ENCODE data around the gene JAK3. TPM values are rescaled to one million over a fixed set of nuclear protein-coding genes. Genes with fewer than 3 reads are reported as not detected.
"Not testable (repeated sequence)": the region's sequence is repeated elsewhere in the genome, so short reads cannot be mapped to it uniquely, and the experiment has no call there.

The JAK3 gene
- polyA plus RNA-seq (ENCODE audit: insufficient read length in 4 of 4) = 1 to 10 TPM; 2.3 to 4.4 (median 3.3) TPM

DNA sequence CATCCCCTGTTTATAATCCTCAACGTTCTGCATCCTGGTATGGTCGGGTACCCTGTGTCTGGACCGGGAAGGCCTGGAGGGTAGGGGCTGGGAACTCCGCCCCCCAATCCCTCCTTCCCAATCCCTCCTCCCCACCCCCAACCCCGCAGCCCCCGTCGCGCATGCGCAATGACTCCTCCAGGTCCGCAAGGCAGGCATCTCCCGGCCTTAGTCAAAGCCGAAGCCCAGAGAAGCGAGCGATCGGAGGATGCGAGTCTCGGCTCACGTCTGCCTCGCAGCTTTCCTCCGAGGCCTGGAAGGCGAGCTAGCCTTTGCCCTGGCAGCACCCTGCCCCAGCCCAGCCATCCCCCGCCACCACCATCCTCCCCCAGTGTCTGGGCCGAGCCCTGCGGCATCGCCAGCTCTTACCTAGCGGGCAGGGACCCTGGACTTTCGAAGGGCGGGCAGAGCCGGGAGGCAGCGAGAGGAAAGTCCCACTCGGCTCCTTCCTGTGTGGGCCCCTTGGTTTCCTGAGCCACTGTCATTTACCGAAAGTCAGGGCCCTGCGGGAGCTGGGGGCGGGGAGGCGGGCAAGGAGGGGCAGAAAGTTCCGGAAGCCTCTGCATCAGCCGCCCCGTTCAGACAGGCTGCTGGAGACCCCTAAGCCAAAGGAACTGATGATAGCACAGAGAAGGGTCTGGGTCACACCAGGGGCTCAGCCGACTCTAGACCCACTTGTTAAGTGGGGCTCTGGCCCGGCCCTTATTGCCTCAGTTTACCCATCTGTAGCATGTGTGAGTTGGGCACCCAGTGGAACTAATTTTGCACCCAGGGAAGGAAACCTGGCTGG, at the start of gene JAK3:
JAK3 (minus strand) TSS at position 445 of the 829 bp plus-strand sequence. CDS start 3,565 bp downstream, outside the sequence.
- peak in 2 of 4 donors; percentile 54 to 58 for DNase-seq (ENCODE audit: low read depth in 4 of 4, low spot score in 3 of 4)

GRCh38 chr19:17893766-17894165, 46.0 kb upstream of the JAK3 start:
- DNase-seq (ENCODE audit: low read depth in 4 of 4, low spot score in 3 of 4) = no peak

DNA sequence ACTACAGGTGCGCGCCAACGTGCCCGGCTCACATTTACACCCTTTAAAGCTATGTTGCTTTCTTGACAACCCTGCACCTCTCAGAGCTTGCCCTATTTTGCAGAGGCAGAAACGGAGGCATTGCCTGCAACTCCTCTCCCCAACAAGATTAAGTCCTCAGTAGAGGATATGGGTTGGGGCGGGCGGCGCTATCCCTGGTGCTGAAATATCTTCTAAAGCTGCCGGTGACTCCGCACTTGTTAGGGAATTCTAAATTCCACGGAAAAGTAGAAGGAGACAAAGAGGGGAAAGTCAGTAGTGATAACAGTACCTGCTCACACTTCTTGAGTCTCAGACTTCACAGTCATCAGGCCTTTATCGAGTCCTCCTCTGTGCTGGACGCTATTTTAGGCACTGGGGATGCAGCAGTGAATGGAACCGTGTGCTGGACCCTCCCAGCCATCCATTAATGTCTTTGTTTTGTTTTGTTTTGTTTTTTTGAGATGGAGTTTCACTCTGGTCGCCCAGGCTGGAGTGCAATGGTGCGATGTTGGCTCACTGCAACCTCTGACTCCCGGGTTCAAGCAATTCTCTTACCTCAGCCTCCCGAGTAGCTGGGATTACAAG, 41.9 kb upstream of the JAK3 start:
- peak in 3 of 4 donors; percentile 31 to 58 (median 42) for DNase-seq (ENCODE audit: low read depth in 4 of 4, low spot score in 3 of 4)

- no peak for DNase-seq (ENCODE audit: low read depth in 4 of 4, low spot score in 3 of 4)
These were observed 40.5 kb upstream of the JAK3 start for GRCh38 chr19:17888260-17888659.

DNA sequence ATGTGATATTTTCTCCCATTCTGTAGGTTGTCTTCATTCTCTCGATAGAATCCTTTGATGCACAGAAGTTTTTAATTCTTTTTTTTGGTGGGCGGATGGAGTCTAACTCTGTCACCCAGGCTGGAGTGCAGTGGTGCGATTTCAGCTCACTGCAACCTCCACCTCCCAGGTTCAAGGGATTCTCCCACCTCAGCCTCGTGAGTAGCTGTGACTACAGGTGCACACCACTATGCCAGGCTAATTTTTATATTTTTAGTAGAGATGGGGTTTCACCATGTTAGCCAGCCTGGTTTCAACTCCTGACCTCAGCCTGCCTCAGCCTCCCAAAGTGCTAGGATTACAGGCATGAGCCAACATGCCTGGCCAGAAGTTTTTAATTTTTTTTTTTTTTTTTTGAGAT, 39.4 kb upstream of the JAK3 start:
- DNase-seq (ENCODE audit: low read depth in 4 of 4, low spot score in 3 of 4) = not testable (repeated sequence)

- DNase-seq (ENCODE audit: low read depth in 4 of 4, low spot score in 3 of 4) = no peak
These were observed 38.7 kb upstream of the JAK3 start for GRCh38 chr19:17886515-17886914.

GRCh38 chr19:17883627-17884410, 36.0 kb upstream of the JAK3 start:
- DNase-seq (ENCODE audit: low read depth in 4 of 4, low spot score in 3 of 4) = no peak

GRCh38 chr19:17881701-17882100, 33.9 kb upstream of the JAK3 start:
- no peak for DNase-seq (ENCODE audit: low read depth in 4 of 4, low spot score in 3 of 4)

- DNase-seq (ENCODE audit: low read depth in 4 of 4, low spot score in 3 of 4) = no peak
These were observed 31.7 kb upstream of the JAK3 start for GRCh38 chr19:17879466-17879865.

DNA sequence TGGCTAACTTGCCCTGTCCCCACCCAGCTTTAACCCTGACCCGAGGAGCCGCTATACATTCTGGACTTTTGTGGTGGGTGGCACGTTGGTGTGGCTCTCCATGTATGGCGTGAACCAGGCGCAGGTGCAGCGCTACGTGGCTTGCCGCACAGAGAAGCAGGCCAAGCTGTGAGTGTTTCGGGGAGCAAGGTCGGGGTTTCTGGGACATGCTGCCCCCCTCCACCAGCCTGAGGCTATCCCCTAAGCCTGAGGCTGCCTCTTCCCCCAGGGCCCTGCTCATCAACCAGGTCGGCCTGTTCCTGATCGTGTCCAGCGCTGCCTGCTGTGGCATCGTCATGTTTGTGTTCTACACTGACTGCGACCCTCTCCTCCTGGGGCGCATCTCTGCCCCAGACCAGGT, 29.9 kb upstream of the JAK3 start:
- DNase-seq (ENCODE audit: low read depth in 4 of 4, low spot score in 3 of 4) = no peak

DNA sequence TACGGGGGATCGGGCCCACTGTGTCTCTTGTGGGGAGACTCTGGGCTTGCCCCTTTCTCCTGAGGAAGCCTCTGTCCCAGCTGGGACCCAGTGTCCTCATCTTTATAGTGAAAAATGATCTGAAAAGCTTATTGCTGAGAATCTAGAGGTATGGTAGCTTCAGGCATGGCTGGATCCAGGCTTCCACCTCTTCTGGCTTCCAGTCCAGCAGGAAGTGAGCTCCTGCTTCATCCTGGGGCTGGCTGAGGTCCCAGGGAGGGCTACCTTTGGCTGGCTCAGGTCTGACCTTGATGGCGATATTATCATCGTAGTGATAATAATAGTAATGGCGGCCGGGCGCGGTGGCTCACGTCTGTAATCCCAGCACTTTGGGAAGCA, 27.0 kb upstream of the JAK3 start:
- DNase-seq (ENCODE audit: low read depth in 4 of 4, low spot score in 3 of 4) = no peak

DNA sequence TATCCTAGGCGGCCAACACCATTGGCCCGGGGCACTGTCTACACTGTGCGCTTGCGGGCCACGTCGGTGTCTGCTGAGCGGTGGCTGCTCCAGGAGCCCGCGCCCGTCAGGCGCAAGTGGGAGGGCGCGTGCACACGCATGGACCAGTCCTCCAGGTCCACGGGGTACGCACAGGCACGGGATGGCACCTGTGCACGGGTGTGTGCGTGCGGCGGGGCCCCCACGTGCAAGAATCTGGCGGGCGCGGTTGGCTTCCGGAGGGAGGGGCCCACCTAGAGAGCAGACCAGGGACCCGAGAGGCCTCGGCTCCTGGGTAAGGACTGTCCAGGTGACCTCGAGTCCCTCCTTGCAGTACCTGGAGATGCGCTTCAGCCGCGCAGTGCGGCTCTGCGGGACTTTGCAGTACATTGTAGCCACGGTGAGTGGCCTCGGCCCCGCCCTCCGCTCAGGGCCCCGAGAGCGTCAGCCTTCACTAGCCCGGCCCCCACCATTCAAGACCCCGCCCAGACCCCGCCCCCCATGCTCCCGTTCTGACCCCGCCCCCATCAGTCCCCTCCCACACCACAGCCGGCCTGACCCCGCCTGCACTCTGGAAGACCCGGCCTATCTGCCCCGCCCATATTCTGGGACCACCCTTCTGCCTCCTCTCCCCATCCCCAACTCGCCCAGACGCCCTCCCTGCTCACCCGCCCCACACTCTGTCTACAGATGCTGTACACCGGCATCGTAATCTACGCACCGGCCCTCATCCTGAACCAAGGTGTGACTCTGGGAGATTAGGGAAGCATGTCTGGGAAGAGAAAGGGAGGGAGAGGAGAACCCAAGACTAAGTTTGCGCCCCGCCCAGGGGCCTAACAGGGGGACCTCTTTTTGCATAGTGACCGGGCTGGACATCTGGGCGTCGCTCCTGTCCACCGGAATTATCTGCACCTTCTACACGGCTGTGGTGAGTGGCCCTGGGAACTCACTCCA, 26.3 kb upstream of the JAK3 start:
- DNase-seq (ENCODE audit: low read depth in 4 of 4, low spot score in 3 of 4) = no peak

DNA sequence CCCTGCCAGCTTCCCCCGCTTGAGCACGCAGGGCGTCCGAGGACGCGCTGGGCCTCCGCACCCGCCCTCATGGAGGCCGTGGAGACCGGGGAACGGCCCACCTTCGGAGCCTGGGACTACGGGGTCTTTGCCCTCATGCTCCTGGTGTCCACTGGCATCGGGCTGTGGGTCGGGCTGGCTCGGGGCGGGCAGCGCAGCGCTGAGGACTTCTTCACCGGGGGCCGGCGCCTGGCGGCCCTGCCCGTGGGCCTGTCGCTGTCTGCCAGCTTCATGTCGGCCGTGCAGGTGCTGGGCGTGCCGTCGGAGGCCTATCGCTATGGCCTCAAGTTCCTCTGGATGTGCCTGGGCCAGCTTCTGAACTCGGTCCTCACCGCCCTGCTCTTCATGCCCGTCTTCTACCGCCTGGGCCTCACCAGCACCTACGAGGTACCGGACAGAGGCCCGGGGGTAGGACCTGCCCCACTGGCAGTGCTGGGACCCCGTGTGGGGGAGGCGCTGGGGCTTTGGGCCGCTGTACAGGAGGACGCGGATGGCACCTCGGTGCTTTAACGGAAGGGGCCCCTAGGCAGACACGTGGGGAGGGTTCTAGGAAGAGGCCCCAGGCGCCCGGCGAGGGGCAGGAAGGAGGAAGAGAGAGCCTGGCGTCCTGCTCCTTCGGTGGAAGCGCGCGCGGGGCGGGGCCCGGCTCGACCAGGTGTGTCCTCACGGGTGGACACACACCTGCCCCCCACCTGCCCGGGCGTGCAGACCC, 24.6 kb upstream of the JAK3 start:
- no peak for DNase-seq (ENCODE audit: low read depth in 4 of 4, low spot score in 3 of 4)

DNA sequence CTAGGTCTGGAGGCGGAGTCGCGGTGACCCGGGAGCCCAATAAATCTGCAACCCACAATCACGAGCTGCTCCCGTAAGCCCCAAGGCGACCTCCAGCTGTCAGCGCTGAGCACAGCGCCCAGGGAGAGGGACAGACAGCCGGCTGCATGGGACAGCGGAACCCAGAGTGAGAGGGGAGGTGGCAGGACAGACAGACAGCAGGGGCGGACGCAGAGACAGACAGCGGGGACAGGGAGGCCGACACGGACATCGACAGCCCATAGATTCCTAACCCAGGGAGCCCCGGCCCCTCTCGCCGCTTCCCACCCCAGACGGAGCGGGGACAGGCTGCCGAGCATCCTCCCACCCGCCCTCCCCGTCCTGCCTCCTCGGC, 24.1 kb upstream of the JAK3 start, which contains the start of gene SLC5A5:
SLC5A5 (plus strand) TSS at position 68 of the 373 bp plus-strand sequence. CDS start 375 bp downstream, outside the sequence.
- DNase-seq (ENCODE audit: low read depth in 4 of 4, low spot score in 3 of 4) = no peak

DNA sequence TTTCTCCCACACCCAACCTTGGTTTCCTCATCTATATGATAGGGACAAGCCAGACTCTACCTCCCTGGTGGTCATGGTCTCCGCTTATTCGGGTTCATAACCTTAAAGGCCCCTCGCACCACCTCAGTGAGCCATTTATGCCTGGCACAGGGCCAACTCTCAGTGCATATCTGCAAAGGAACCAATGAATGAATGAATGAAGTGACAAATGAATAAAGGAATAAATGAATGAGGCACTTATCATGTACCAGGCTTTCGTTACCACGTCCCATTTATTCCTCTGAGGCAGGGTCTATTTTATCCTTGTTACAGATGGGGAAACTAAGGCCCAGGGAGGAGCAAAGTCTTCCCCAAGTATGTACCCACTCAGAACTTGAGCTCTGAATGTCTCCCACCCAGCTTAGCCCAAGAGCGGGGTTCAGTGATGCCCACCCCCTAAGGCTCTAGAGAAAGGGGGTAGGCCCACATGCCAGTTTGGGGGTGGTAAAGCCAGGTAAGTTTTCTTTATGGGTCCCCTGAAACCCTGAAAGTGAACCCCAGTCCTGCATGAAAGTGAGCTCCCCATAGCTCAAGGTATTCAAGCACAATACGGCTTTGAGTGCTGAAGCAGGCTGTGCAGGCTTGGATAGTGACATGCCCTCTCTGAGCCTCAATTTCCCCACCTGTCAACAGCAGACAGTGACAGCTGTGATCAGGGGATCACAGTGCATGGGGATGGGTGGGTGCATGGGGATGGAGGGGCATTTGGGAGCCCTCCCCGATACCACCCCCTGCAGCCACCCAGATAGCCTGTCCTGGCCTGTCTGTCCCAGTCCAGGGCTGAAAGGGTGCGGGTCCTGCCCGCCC, 23.5 kb upstream of the JAK3 start:
- DNase-seq (ENCODE audit: low read depth in 4 of 4, low spot score in 3 of 4) = no peak

GRCh38 chr19:17869114-17869608, 21.4 kb upstream of the JAK3 start:
- no peak for DNase-seq (ENCODE audit: low read depth in 4 of 4, low spot score in 3 of 4)

DNA sequence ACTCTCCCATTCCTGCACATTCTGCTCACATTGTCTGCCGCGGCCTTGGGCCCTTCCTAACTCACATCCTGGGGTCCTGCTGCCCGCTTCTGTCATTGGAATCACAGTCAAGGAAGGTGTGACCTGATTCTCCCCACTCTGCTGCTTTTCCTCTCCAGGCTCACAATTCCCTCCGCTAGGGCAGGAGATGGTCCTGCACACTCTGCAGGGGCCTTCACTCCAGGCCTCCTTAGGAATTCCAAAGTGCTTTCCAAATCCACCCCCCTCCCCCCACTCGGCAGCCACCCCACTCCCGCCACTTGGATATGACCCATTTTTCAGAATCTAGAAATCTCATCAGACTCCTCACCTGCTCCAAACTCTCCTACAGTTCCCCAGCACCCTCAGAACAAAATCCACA, 20.9 kb upstream of the JAK3 start:
- no peak for DNase-seq (ENCODE audit: low read depth in 4 of 4, low spot score in 3 of 4)

DNA sequence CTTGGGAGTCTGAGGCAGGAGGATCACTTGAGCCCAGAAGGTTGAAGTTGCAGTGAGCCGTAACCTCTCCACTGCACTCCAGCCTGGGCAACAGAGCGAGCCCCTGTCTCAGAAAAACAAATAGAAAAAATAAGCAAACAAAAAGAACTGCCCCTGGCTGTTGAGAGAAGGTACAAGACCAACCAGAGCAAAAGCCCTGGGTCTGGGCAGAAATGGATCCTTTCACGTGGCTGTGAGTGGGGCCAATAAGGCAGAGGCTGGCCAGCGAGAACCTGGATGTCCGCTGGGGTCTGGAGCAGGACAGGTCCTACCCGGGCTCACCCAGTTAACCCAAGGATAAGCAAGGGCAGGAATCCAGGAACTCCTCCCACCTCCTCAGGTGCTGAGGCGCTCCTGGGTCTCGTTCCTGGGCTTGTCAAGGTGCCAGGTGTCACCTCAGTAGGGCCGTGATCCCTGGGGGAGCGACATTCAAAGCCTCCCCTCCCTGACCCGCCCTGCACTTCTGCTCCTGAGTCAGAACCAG, 19.2 kb upstream of the JAK3 start:
- DNase-seq (ENCODE audit: low read depth in 4 of 4, low spot score in 3 of 4) = no peak
